HepG2 (cell line): ENCODE measurements around the gene FMNL2. TPM values are rescaled to one million over a fixed set of nuclear protein-coding genes. Genes with fewer than 3 reads are reported as not detected.

Experiments used
- BHLHE40 ChIP-seq: IDR thresholded peaks from 2 replicates; pipeline ENCODE4 v1.6.1; 2011; ENCODE audit warnings: low read length, improper control_type of control experiment
- CEBPB ChIP-seq: IDR thresholded peaks from 2 replicates; pipeline ENCODE4 v1.6.1; 2011; ENCODE audit warnings: low read depth, low read length, improper control_type of control experiment, borderline replicate concordance
- ERF ChIP-seq: IDR thresholded peaks from 2 replicates; pipeline ENCODE4 v1.6.1; 2018; ENCODE audit warnings: missing biosample characterization, missing genetic modification reagents
- FOXA1 ChIP-seq, 2 experiments: fragments of 450-650 bp in 1 of 2; sonication (generic) in 1 of 2; formaldehyde crosslinking in 1 of 2; IDR thresholded peaks; 2 replicates each; pipeline versions ENCODE4 v1.4.0 to v1.6.1; 2016 to 2020; ENCODE audit warnings: missing genetic modification reagents in 1 of 2
- FOXP4 ChIP-seq: sonication (generic); formaldehyde crosslinking; IDR thresholded peaks from 2 replicates; pipeline ENCODE4 v1.4.0; 2020; ENCODE audit warnings: missing genetic modification reagents
- JDP2 ChIP-seq: sonication (generic); formaldehyde crosslinking; IDR thresholded peaks from 2 replicates; pipeline ENCODE4 v1.8.1; 2022; ENCODE audit warnings: missing genetic modification reagents, borderline replicate concordance
- JUNB ChIP-seq: sonication (generic); formaldehyde crosslinking; IDR thresholded peaks from 2 replicates; pipeline ENCODE4 v1.8.0; 2022; ENCODE audit warnings: missing genetic modification reagents, mild to moderate bottlenecking, borderline replicate concordance
- SALL1 ChIP-seq: sonication (generic); formaldehyde crosslinking; IDR thresholded peaks from 2 replicates; pipeline ENCODE4 v1.8.0; 2022; ENCODE audit warnings: mild to moderate bottlenecking, missing genetic modification reagents
- SOX5 ChIP-seq: IDR thresholded peaks from 2 replicates; pipeline ENCODE4 v1.6.1; 2016; ENCODE audit warnings: borderline replicate concordance
- SOX6 ChIP-seq, 2 experiments: fragments of 450-650 bp in 1 of 2; sonication (generic) in 1 of 2; formaldehyde crosslinking in 1 of 2; IDR thresholded peaks; 2 replicates each; pipeline versions ENCODE4 v1.4.0 to v1.6.1; 2017 to 2020; ENCODE audit warnings: antibody characterized with exemption in 1 of 2, mild to moderate bottlenecking in 1 of 2, missing genetic modification reagents in 1 of 2
- SP1 ChIP-seq, 2 experiments: fragments of 450-650 bp in 1 of 2; sonication (generic) in 1 of 2; formaldehyde crosslinking in 1 of 2; IDR thresholded peaks; 2 replicates each; pipeline versions ENCODE4 v1.4.0 to v1.6.1; 2016 to 2020; ENCODE audit warnings: missing genetic modification reagents in 1 of 2
- YEATS4 ChIP-seq: sonication (generic); formaldehyde crosslinking; IDR thresholded peaks from 2 replicates; pipeline ENCODE4 v1.4.0; 2020; ENCODE audit warnings: missing genetic modification reagents, borderline replicate concordance
- ZKSCAN8 ChIP-seq: IDR thresholded peaks from 2 replicates; pipeline ENCODE4 v1.6.1; 2016; ENCODE audit warnings: borderline replicate concordance, missing genetic modification reagents, missing compliant biosample characterization
- ZNF414 ChIP-seq: sonication (generic); formaldehyde crosslinking; IDR thresholded peaks from 2 replicates; pipeline ENCODE4 v1.5.0; 2020; ENCODE audit warnings: missing genetic modification reagents
- ZNF614 ChIP-seq: IDR thresholded peaks from 2 replicates; pipeline ENCODE4 v1.6.1; 2018; ENCODE audit warnings: missing biosample characterization, missing genetic modification reagents, inconsistent platforms, borderline replicate concordance
- ZSCAN20 ChIP-seq: sonication (generic); formaldehyde crosslinking; IDR thresholded peaks from 2 replicates; pipeline ENCODE4 v1.4.0; 2020; ENCODE audit warnings: missing genetic modification reagents, mild to moderate bottlenecking, borderline replicate concordance
- ZSCAN25 ChIP-seq: sonication (generic); formaldehyde crosslinking; IDR thresholded peaks from 2 replicates; pipeline ENCODE4 v1.8.0; 2022; ENCODE audit warnings: mild to moderate bottlenecking, missing genetic modification reagents
- polyA plus RNA-seq, 8 experiments: library from polyadenylated mRNA; depleted of rRNA in 3 of 8; stranded (reverse) in 7 of 8; unstranded in 1 of 8; fragments of >200 nt; fragmentation: Illumina TruSeq in 4 of 8; extraction: Trizol in 4 of 8; gene quantifications; 2 replicates each; pipeline versions ENCODE4 v1.2.1 to v1.2.3, GENCODE V29; 2011 to 2016; ENCODE audit warnings: low read depth in 4 of 8, missing spikeins in 1 of 8, mixed read lengths in 1 of 8; ENCODE audit not compliant: insufficient read depth in 1 of 8
- total RNA-seq, 5 experiments: library from RNA; depleted of rRNA; stranded (reverse); fragments of >200 nt; fragmentation: Illumina TruSeq; extraction: Trizol; gene quantifications; 2 replicates each; pipeline ENCODE4 v1.2.3, GENCODE V29; 2016; ENCODE audit warnings: low read depth in 1 of 5
- TF ChIP-seq, protein P1 (sequence below): sonication (generic); formaldehyde crosslinking; conservative IDR thresholded peaks from 2 replicates; pipeline ENCODE4 v1.5.0; 2020; ENCODE audit warnings: missing genetic modification reagents
- TF ChIP-seq, protein P2 (sequence below): sonication (generic); formaldehyde crosslinking; conservative IDR thresholded peaks from 2 replicates; pipeline ENCODE4 v1.4.0; 2020; ENCODE audit warnings: mild to moderate bottlenecking, missing genetic modification reagents, moderate library complexity
- TF ChIP-seq, protein P3 (sequence below): sonication (generic); formaldehyde crosslinking; IDR thresholded peaks from 2 replicates; pipeline ENCODE4 v1.9.0; 2022; ENCODE audit warnings: low read depth, missing genetic modification reagents

The FMNL2 gene
- total and polyA plus RNA-seq, 2 of the 13 experiments (the other 11 are each of a cell fraction or from before 2014, with no cell fraction given), result 66.5 to 67.7 TPM

- TF ChIP-seq, protein P1, sequence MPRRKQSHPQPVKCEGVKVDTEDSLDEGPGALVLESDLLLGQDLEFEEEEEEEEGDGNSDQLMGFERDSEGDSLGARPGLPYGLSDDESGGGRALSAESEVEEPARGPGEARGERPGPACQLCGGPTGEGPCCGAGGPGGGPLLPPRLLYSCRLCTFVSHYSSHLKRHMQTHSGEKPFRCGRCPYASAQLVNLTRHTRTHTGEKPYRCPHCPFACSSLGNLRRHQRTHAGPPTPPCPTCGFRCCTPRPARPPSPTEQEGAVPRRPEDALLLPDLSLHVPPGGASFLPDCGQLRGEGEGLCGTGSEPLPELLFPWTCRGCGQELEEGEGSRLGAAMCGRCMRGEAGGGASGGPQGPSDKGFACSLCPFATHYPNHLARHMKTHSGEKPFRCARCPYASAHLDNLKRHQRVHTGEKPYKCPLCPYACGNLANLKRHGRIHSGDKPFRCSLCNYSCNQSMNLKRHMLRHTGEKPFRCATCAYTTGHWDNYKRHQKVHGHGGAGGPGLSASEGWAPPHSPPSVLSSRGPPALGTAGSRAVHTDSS, result no peak
- peak; percentile 84 for TF ChIP-seq CEBPB
- TF ChIP-seq FOXA1 (IDR thresholded peaks at IDR 0.05), result no peak
- TF ChIP-seq FOXA1 (CRISPR knock-in tag; IDR thresholded peaks at IDR 0.05), result peak; percentile 31; the same call in 1 of the 2 replicates
- 0 out of 2 replicates have a peak, but pooled peaks have one; percentile 28 for TF ChIP-seq ZNF614 (CRISPR knock-in tag)
- no peak for TF ChIP-seq ZSCAN25 (CRISPR knock-in tag)
- TF ChIP-seq BHLHE40, result no peak
- no peak for TF ChIP-seq ZSCAN20
- TF ChIP-seq ZNF414 (CRISPR knock-in tag), result no peak
- TF ChIP-seq ERF (CRISPR knock-in tag), result 0 out of 2 replicates have a peak, but pooled peaks have one; percentile 31
- no peak for TF ChIP-seq JDP2 (CRISPR knock-in tag)
- TF ChIP-seq ZKSCAN8 (CRISPR knock-in tag), result peak; percentile 40; the same call in 1 of the 2 replicates
- no peak for TF ChIP-seq JUNB (CRISPR knock-in tag)
- 0 out of 2 replicates have a peak, but pooled peaks have one; percentile 17 for TF ChIP-seq SOX5 (CRISPR knock-in tag)
- TF ChIP-seq, protein P2, sequence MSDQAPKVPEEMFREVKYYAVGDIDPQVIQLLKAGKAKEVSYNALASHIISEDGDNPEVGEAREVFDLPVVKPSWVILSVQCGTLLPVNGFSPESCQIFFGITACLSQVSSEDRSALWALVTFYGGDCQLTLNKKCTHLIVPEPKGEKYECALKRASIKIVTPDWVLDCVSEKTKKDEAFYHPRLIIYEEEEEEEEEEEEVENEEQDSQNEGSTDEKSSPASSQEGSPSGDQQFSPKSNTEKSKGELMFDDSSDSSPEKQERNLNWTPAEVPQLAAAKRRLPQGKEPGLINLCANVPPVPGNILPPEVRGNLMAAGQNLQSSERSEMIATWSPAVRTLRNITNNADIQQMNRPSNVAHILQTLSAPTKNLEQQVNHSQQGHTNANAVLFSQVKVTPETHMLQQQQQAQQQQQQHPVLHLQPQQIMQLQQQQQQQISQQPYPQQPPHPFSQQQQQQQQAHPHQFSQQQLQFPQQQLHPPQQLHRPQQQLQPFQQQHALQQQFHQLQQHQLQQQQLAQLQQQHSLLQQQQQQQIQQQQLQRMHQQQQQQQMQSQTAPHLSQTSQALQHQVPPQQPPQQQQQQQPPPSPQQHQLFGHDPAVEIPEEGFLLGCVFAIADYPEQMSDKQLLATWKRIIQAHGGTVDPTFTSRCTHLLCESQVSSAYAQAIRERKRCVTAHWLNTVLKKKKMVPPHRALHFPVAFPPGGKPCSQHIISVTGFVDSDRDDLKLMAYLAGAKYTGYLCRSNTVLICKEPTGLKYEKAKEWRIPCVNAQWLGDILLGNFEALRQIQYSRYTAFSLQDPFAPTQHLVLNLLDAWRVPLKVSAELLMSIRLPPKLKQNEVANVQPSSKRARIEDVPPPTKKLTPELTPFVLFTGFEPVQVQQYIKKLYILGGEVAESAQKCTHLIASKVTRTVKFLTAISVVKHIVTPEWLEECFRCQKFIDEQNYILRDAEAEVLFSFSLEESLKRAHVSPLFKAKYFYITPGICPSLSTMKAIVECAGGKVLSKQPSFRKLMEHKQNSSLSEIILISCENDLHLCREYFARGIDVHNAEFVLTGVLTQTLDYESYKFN (CRISPR knock-in tag), result peak; percentile 36; the same call in 1 of the 2 replicates
- TF ChIP-seq, protein P3, sequence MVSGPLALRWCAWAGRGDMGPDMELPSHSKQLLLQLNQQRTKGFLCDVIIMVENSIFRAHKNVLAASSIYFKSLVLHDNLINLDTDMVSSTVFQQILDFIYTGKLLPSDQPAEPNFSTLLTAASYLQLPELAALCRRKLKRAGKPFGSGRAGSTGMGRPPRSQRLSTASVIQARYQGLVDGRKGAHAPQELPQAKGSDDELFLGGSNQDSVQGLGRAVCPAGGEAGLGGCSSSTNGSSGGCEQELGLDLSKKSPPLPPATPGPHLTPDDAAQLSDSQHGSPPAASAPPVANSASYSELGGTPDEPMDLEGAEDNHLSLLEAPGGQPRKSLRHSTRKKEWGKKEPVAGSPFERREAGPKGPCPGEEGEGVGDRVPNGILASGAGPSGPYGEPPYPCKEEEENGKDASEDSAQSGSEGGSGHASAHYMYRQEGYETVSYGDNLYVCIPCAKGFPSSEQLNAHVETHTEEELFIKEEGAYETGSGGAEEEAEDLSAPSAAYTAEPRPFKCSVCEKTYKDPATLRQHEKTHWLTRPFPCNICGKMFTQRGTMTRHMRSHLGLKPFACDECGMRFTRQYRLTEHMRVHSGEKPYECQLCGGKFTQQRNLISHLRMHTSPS, result no peak
- peak; percentile 70 for TF ChIP-seq SALL1 (CRISPR knock-in tag)
- TF ChIP-seq SP1 (IDR thresholded peaks at IDR 0.05), result no peak
- TF ChIP-seq SP1 (CRISPR knock-in tag; IDR thresholded peaks at IDR 0.05), result no peak
- TF ChIP-seq SOX6 (IDR thresholded peaks at IDR 0.05), result no peak
- peak; percentile 72 for TF ChIP-seq SOX6 (CRISPR knock-in tag; IDR thresholded peaks at IDR 0.05)
- TF ChIP-seq YEATS4 (CRISPR knock-in tag), result no peak
- TF ChIP-seq FOXP4 (CRISPR knock-in tag), result peak; percentile 52; the same call in 1 of the 2 replicates
Measured at GRCh38 chr2:152472481-152472887, 137.5 kb downstream of the FMNL2 start (continued).
